ENCODE measurements around the gene INTS3. TPM values are rescaled to one million over a fixed set of nuclear protein-coding genes. Genes with fewer than 3 reads are reported as not detected.

Gene INTS3
- total RNA-seq, 1 donor from 2014 or later = 21.9 TPM

GRCh38 chr1:153816283-153816889 lies 88.5 kb downstream of the INTS3 start:
- no peak for ATAC-seq
- DNase-seq (ENCODE audit: low spot score) = no peak

GRCh38 chr1:153818876-153819275 lies 91.0 kb downstream of the INTS3 start:
- no peak for ATAC-seq

More at GRCh38 chr1:153818876-153819275, 91.0 kb downstream of the INTS3 start:
- no peak for DNase-seq (ENCODE audit: low spot score)

Other genes with a start within 250 kb of the INTS3 start
- gene S100A6, start 192.1 kb upstream of the INTS3 start, total RNA-seq = 13.9 TPM
- not detected for gene S100A5, start 187.1 kb upstream of the INTS3 start, total RNA-seq
- gene S100A4, start 182.2 kb upstream of the INTS3 start, total RNA-seq = 7.1 TPM
- gene S100A3, start 178.8 kb upstream of the INTS3 start, total RNA-seq = not detected
- gene S100A2, start 162.2 kb upstream of the INTS3 start, total RNA-seq = 0.55 TPM
- 57.4 TPM for gene S100A16, start 114.9 kb upstream of the INTS3 start, total RNA-seq
- 4.9 TPM for gene S100A14, start 111.7 kb upstream of the INTS3 start, total RNA-seq
- gene S100A13, start 100.5 kb upstream of the INTS3 start, total RNA-seq = 10.2 TPM
- 1.7 TPM for gene S100A1, start 99.6 kb upstream of the INTS3 start, total RNA-seq
- 24.5 TPM for gene CHTOP, start 94.0 kb upstream of the INTS3 start, total RNA-seq
- 15.1 TPM for gene SNAPIN, start 69.3 kb upstream of the INTS3 start, total RNA-seq
- 33.2 TPM for gene ILF2, start 57.1 kb upstream of the INTS3 start, total RNA-seq
- gene NPR1, start 49.4 kb upstream of the INTS3 start, total RNA-seq = 7.1 TPM
- gene SLC27A3, start 47.4 kb downstream of the INTS3 start, total RNA-seq = 60.7 TPM
- gene GATAD2B, start 194.9 kb downstream of the INTS3 start, total RNA-seq = 18.9 TPM
- gene DENND4B, start 218.7 kb downstream of the INTS3 start, total RNA-seq = 25.4 TPM
- 23.8 TPM for gene CRTC2, start 230.6 kb downstream of the INTS3 start, total RNA-seq
- 38.8 TPM for gene SLC39A1, start 235.5 kb downstream of the INTS3 start, total RNA-seq
- gene CREB3L4, start 239.9 kb downstream of the INTS3 start, total RNA-seq = 9.0 TPM
- gene JTB, start 249.6 kb downstream of the INTS3 start, total RNA-seq = 97.0 TPM